GM18870 (cell line): ENCODE measurements around the gene SEC24C.
"Not testable (repeated sequence)": the region's sequence is repeated elsewhere in the genome, so short reads cannot be mapped to it uniquely, and the experiment has no call there.

Source experiments
- ATAC-seq: cut with Tn5 transposase; IDR thresholded peaks from one replicate; pipeline ENCODE4 v1.9.1; 2021; ENCODE audit warnings: moderate library complexity; ENCODE audit not compliant: unreplicated experiment

SEC24C gene

DNA sequence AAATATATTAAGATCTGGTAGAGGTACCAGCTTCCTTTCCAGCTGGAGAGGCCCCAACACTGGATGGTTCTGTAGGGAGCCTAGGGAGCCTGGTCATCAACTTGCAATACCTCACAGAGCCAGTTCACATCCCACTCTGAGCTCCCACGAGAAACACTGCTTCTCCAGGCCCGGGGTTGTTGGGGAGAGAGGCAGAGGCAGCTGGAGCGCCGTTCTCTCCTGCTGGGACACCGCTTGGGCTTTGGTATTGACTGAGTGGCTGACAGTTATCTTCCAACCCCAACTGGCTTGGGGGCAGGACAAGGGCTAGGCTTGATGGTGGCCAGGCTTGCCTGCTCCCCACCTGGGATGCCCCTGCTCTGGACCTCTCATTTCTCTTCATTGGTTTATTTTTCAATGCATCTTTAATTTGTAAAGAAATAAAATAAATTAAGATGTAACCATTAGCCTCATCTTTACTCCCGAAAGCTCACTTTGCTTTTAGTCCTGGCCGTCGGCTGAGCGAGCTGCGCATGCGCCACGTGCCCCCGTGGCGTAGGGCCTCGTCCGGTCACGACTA is 27.6 kb downstream of the SEC24C start:
- ATAC-seq: peak; percentile 35

DNA sequence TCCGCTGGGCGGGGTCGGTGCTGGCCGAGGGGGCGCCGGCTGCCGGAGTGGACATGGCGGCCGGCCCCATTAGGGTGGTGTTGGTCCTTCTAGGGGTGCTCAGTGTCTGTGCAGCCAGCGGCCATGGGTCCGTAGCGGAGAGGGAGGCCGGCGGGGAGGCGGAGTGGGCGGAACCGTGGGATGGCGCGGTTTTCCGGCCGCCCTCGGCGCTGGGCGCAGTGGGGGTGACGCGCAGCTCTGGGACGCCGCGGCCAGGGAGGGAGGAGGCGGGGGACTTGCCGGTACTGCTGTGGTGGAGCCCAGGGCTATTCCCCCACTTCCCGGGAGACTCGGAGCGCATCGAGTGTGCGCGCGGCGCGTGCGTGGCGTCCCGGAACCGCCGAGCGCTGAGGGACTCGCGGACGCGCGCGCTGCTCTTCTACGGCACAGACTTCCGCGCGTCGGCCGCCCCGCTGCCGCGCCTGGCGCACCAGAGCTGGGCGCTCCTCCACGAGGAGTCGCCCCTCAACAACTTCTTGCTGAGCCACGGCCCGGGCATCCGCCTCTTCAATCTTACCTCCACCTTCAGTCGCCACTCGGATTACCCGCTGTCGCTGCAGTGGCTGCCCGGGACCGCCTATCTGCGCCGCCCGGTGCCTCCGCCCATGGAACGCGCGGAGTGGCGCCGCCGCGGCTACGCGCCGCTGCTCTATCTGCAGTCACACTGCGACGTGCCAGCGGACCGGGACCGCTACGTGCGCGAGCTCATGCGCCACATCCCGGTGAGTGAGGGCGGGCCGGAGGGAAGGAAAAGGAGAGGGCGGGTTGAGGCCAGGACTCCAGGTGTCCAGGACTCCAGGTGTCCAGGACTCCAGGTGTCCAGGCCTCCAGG is 28.3 kb downstream of the SEC24C start:
- ATAC-seq: peak; percentile 47

DNA sequence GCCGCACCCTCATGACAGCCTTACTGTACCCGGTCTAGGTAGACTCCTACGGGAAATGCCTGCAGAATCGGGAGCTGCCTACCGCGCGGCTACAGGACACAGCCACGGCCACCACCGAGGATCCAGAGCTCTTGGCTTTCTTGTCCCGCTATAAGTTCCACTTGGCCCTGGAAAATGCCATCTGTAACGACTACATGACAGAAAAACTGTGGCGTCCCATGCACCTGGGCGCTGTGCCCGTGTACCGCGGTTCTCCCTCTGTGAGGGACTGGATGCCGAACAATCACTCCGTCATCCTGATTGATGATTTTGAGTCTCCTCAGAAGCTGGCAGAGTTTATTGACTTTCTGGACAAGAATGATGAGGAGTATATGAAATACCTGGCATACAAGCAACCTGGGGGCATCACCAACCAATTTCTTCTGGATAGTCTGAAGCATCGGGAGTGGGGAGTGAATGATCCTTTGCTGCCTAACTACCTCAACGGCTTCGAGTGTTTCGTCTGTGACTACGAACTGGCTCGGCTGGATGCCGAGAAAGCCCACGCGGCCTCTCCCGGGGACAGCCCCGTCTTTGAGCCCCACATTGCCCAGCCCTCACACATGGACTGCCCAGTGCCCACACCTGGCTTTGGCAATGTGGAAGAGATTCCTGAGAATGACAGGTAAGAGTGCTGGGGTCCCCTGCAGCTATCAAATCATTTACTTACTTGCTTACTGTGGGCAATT is 29.1 kb downstream of the SEC24C start:
- ATAC-seq: no peak

DNA sequence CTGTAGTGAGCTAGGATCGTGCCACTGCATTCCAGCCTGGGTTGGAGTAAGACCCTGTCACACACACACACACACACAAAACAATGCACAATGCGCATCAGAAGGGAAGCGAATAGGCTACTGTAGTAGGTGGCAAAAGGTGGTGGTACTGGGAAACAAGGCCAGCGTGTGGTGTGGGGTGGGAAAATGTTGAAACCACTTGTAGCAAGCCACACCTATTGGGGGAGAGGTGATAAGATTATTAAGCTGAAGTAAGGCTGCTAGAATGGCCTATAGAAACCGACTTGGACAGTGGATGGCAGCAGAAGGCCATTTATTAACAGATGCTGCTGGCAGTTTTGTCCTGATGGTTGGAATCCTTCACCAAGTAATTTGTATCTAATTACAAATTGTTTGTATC is 30.5 kb downstream of the SEC24C start:
- no peak for ATAC-seq

DNA sequence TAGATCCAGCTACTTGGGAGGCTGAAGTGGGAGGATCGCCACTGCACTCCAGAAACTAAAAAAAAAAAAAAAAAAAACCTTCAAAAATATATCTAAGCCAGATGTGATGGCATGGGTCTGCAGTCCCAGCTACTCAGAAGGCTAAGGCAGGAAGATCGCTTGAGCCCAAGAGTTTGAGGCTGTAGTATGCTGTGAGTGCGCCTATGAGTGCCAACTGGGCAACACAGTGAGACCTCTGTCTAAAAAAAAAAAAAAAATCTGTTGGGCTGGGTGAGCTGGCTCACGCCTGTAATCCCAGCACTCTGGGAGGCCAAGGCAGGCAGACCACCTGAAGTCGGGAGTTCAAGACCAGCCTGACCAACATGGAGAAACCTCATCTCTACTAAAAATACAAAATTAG is 34.8 kb downstream of the SEC24C start:
- no peak for ATAC-seq

DNA sequence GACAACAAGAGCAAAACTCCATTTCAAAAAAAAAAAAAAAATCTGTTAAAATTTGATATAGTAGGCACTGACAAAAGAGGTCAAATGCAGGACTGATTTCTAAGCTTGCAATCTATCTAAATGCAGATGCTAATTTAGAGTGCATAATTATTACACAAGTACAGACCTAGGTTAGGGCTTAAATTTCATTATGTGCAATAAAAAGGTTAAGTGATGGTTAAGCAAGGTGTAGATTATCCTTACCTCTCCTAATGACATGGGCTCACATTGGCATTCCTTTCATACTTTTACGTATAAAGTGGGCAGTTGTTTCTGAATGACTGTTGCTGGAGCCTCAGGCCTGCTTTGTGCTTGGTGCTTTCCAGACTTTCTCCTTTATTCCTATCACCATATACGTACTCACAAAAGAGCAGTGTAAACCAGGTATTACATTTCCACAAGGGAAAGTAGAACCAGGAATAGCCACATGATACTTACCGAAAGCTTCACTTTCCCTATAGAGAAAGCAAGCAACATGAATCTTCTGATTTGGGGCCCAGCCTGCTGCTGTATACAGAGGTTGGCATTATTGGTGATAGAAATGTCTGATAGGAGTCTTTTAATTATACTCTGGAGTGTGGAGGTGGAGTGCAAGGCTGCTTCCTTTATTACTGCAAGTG is 35.5 kb downstream of the SEC24C start:
- no peak for ATAC-seq

DNA sequence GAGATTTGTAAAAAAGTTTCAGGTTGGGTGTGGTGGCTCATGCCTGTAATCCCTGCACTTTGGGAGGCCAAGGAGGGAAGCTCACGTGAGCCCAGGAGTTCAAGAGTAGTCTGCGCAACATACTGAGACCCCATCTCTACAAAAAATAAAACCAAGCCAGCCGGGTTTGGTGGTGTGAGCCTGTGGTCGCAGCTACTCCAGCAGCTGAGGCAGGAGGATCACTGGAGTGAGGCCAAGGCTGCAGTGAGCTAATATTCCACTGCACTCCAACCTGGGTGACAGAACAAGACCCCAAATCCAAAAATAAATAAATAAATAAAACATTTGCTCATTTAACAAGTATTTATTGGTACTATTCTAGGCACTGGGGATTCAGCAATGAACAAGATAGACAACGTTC is 36.1 kb downstream of the SEC24C start:
- ATAC-seq: no peak

DNA sequence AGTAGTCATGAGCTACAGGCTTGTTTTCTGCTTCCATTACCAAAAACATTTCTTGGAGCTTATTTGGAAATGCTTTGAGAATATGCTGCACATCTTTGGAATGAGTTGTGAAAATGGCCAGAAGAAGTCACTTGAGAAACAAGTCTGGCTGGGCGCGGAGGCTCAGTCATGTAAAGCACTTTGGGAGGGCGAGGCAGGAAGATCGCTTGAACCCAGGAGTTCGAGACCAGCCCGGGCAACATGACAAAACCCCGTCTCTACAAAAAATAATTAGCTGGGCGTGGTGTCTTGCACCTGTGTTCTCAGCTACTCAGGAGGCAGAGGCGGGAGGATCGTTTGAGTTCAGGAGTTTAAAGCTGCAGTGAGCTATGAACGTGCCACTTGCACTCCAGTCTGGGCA is 36.8 kb downstream of the SEC24C start:
- ATAC-seq: no peak

DNA sequence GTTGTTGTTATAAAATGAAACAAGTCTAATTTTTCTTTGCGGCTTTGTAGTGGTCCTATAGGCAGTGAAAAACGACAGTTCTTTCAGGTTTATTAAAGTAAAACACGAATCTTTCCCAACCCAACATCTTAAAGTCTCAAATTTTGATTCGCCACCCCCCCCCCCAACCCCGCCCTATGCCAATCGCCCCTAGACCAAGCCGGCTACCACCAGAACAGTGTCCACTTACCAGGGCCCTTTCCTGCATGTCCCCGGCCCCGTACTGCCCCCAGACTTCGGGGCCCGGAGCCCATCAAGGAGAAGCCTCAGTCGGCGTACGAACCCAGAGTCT is 37.3 kb downstream of the SEC24C start:
- ATAC-seq: no peak

DNA sequence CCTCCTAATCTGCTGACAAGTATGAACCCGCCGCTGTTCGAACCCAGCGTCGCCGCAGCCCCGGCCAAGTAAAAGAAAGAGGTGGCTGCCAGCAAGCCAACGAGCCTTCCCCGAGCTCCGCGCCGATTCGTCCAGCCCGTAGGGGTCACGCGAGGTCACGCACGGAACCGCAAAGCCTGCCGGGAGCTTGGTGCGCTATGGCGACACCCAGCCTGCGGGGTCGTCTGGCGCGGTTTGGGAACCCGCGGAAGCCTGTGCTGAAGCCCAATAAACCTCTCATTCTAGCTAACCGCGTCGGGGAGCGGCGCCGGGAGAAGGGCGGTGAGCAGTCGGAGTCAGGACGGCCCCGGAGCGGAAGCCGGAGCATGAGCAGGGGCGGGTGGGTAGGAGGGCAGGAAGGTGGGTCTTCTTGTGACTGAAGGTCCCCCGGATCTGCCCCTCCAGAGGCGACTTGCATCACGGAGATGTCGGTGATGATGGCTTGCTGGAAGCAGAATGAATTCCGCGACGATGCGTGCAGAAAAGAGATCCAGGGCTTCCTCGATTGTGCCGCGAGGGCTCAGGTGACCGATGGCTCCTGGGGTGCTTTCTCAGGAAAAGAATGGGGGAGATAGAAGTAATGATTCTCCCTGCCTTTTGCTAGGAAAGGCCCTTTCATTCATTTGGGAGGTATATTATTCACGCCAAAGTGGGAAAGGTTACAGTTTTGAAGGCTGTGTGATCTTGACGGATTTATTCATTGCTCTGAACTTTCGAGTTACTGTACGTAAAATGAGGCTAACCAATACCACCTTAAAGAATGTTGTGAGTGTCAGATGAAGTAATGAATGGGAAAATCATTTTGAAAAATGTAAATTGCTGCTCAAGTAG is 37.9 kb downstream of the SEC24C start, which contains the start of gene CHCHD1:
CHCHD1 (plus strand) TSS at position 170 of the 870 bp plus-strand sequence; CDS start at position 198, 28 bp downstream.
- ATAC-seq: peak; percentile 46

DNA sequence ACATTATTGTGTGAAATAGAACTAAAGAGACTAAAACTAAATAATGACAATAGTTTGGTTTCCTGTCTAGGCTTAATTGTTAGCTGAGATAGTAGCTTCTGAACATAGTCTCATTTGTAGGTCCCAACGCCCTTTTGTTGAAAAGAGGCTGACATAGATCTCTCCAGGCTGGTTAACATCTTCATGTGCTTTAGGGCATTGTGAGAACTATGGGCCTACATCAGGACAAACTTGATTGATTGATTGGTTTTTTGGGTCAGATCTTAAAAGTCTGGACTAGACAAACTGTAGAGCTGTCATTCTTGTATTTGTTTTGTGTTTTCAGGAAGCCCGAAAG is 38.5 kb downstream of the SEC24C start:
- ATAC-seq: no peak

DNA sequence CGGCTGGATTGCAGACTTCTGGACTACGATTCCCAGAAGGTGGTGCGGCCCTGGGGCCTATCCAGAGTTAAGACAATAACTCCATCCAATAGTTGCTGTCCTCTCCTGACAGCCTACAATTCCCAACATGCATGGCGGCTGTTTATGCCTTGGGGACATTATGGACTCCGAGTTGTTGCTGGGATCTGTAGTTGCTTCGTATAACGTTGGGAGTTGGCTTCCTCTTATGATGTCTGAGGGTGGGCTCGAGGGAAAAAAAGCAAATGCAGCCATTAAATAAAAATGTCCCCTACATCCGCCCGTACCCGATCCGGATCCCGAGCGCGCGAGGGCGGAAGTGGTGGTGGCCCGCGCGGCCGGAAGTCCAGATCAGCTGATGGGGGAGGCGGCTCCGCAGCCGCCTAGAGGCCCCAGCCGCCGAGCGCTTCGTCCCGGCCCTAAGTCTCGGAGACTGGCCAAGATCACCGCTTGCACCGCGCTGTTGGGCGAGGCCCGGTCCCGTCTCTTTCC is 41.1 kb downstream of the SEC24C start, which contains the start of gene ZSWIM8:
ZSWIM8 (plus strand) TSS at position 396 of the 510 bp plus-strand sequence. CDS start 273 bp downstream, outside the sequence.
- peak; percentile 74 for ATAC-seq

DNA sequence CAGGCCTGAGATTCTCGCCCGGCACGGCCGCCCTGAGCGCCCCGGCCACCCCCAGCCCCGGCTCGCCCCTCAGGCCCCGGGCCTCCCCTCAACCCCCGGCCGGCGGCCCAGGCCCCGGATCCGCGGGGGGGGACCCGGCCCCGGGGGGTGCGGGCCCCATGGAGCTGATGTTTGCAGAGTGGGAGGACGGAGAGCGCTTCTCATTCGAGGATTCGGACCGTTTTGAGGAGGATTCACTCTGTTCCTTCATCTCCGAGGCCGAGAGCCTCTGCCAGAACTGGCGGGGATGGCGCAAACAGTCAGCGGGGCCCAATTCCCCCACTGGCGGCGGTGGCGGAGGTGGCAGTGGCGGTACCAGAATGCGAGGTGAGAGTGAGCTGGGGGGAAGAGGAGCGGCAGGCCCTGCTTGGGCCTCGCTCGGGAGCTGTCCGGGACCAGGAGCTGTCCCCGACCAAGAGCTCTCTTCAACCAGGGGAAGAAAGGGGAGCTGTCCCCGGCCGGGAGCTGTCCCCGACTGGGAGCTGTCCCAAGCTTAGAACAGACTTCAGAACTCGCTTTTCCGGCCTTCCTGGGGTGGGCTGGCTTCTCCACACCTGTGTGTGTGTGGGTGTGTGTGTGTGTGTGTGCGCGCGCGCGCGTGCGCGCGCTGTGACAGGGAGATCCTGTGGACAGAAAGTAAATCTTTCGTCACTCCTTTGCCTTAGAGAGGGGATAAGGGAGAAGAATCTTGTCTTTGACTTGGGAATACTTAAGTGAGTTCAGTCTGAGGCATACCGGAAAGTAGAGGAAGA is 41.7 kb downstream of the SEC24C start:
- ATAC-seq: peak; percentile 2

DNA sequence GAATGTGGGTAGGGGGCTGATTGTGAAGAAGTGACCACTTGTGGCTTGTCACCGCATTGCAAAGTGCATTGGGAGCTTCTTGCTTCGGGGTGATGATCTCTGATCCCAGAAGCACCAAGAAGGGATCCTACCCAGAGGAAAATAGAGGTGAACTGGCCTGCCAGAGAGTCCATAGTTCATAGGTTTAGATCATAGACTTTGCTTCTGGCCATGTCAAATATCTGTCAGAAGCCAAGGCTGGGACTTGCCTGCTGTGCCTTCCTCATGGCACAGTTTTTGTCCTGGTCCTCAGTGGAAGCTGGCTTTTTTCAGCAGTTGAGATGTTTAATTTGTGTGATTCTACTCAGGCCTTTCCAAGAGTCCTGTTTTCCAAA is 42.3 kb downstream of the SEC24C start:
- ATAC-seq: no peak

DNA sequence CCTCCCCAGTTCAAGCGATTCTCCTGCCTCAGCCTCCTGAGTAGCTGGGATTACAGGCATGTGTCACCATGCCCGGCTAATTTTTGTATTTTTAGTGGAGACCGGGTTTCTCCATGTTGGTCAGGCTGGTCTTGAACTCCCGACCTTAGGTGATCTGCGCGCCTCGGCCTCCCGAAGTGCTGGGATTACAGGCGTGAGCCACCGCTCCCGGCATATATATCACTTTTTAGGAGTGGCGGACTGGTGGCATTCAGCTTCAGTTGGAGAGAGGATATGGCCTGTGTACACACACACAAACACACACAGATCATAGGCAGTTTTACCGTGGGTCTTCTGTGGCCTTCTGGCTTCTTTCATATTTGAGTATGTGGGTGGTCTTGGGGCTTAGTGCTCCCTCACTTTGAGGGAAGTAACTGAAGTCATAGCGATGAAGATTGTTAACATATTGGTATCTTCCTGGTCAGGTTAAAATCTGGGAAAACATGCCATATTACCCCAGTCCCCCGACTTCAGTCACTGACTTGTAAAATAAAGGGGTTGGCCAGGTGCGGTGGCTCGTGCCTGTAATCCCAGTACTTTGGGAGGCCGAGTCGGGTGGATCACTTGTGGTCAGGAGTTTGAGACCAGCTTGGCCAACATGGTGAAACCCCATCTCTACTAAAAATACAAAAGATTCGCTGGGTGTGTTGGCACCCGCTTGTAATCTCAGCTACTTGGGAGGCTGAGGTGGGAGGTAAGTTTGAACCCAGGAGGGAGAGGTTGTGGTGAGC is 43.0 kb downstream of the SEC24C start:
- ATAC-seq: not testable (repeated sequence)

DNA sequence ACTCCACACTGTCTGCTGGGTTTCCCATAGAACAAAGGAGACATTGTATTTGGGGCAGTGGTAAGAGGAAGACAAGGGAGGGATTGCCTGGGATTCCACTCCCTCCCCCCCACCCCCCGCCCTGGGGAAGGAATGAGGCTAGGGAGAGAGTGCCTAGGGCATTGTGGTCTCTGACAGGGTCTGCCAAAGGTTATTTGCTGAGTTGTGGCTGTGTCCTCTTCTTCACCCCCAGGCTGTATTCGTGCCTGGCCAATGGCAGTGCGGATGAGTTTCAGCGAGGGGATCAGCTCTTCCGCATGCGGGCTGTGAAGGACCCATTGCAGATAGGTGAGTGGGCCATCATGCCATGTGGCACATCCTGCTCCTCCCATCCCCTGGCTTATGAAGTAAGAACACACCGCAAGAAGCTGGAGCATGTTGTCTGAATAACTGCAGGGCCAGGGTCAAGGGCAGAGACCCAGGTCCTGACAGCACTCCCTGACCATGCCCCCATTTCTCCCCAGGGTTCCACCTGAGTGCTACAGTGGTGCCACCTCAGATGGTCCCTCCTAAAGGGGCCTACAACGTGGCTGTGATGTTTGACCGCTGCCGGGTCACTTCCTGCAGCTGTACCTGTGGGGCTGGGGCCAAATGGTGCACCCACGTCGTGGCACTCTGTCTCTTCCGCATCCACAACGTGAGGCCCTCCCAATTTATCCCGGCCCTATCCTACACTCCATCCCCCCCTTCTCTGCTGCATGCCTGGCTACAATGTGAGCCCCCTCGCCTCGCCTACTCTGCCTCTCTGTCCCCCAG is 44.9 kb downstream of the SEC24C start:
- no peak for ATAC-seq

DNA sequence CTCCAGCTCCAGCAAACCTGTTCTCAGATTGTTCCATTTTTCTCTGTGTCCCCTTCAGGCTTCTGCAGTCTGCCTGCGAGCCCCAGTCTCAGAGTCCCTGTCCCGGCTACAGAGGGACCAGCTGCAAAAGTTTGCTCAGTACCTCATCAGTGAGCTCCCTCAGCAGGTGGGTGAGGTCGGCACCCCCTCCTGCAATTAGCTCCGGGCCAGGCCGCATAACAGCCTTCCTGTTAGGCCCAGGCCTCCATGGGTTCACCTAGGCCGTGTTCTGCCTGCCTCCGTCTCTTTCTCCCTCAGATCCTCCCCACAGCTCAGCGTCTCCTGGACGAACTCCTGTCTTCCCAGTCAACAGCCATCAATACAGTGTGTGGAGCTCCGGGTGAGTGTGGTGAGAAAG is 45.5 kb downstream of the SEC24C start:
- ATAC-seq: no peak
